D721Med (cell line): ENCODE data around the gene ADAP1.
"Not testable (repeated sequence)": the region's sequence is repeated elsewhere in the genome, so short reads cannot be mapped to it uniquely, and the experiment has no call there.

Source experiments
- DNase-seq: peaks from one replicate; pipeline ENCODE4 v3.0.0; 2011; ENCODE audit warnings: low spot score; ENCODE audit not compliant: insufficient read length
- FAIRE-seq: peaks from 2 replicates; lab custom pipeline; 2011; peaks lifted over from hg19 to GRCh38; lab: Jason Lieb, UNC
- TF ChIP-seq, protein P1 (sequence below): IDR thresholded peaks from 2 replicates; pipeline ENCODE4 v1.5.1; 2012; ENCODE audit warnings: mild to moderate bottlenecking, control low read depth; ENCODE audit not compliant: insufficient read depth; ENCODE audit errors: missing control alignments

The ADAP1 gene, protein sequence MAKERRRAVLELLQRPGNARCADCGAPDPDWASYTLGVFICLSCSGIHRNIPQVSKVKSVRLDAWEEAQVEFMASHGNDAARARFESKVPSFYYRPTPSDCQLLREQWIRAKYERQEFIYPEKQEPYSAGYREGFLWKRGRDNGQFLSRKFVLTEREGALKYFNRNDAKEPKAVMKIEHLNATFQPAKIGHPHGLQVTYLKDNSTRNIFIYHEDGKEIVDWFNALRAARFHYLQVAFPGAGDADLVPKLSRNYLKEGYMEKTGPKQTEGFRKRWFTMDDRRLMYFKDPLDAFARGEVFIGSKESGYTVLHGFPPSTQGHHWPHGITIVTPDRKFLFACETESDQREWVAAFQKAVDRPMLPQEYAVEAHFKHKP

DNA sequence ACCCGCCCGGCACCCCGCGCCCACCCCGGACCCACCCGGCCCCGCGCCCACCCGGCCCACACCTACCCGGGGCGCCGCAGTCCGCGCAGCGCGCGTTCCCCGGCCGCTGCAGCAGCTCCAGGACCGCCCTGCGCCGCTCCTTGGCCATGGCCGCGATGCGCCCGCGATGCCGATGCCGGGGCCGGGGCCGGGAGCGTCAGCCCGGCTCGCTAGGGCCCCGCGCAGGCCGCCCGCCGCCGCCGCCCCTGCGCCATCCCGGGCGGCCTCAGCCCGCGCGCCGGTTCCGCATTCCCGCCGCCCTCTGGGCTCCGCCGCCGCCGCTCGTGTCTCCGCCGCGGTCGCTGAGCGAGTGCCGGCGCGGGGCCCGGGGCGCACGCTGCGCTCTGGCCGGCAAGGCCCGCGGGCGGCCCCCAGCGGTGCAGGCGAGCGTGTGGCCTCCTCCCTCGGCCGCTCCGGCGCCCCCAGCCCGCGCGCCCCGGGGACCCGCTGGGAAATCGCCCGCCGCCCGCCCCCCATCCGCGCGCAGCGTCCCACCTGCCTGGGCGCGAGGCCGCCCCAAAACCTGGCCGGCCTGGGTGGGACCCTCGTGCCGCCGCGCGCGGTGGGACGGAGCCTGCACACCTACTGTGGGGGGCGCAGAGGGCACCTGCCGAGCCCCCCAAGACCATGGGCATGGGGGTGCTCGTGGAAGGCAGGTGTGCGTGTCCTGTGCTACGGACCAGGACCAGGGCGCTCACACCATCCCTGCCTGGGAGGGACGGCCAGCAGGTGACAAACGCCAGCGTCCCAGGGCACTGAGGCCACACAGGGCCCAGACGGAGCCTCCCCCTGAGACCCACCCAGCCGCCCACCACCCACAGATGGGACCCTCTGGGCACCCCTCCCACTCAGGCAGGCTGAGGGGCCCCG, at the start of gene ADAP1:
Gene ADAP1 (minus strand): TSS at position 351 of the 909 bp plus-strand sequence. CDS start 203 bp downstream, at position 148.
- DNase-seq (no peak), FAIRE-seq (no peak)
- TF ChIP-seq, protein P1, sequence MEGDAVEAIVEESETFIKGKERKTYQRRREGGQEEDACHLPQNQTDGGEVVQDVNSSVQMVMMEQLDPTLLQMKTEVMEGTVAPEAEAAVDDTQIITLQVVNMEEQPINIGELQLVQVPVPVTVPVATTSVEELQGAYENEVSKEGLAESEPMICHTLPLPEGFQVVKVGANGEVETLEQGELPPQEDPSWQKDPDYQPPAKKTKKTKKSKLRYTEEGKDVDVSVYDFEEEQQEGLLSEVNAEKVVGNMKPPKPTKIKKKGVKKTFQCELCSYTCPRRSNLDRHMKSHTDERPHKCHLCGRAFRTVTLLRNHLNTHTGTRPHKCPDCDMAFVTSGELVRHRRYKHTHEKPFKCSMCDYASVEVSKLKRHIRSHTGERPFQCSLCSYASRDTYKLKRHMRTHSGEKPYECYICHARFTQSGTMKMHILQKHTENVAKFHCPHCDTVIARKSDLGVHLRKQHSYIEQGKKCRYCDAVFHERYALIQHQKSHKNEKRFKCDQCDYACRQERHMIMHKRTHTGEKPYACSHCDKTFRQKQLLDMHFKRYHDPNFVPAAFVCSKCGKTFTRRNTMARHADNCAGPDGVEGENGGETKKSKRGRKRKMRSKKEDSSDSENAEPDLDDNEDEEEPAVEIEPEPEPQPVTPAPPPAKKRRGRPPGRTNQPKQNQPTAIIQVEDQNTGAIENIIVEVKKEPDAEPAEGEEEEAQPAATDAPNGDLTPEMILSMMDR, result peak; percentile 18

DNA sequence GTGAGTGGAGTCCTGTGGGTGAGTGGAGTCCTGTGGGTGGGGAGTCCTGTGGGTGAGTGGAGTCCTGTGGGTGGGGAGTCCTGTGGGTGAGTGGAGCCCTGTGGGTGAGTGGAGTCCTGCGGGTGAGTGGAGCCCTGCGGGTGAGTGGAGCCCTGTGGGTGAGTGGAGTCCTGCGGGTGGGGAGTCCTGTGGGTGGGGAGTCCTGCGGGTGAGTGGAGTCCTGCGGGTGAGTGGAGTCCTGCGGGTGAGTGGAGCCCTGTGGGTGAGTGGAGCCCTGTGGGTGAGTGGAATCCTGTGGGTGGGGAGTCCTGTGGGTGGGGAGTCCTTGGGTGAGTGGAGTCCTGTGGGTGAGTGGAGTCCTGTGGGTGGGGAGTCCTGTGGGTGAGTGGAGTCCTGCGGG, 48.0 kb upstream of the ADAP1 start:
- FAIRE-seq, result not testable (repeated sequence)

DNA sequence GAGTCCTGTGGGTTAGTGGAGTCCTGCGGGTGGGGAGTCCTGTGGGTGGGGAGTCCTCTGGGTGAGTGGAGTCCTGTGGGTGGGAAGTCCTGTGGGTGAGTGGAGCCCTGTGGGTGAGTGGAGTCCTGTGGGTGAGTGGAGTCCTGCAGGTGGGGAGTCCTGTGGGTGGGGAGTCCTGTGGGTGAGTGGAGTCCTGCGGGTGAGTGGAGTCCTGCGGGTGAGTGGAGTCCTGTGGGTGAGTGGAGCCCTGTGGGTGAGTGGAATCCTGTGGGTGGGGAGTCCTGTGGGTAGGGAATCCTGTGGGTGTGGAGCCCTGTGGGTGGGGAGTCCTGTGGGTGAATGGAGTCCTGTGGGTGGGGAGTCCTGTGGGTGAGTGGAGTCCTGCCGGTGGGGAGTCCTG, 47.5 kb upstream of the ADAP1 start:
- DNase-seq, FAIRE-seq: not testable (repeated sequence)

More for the DNA sequence above, 48.0 kb upstream of the ADAP1 start:
- not testable (repeated sequence) for DNase-seq

DNA sequence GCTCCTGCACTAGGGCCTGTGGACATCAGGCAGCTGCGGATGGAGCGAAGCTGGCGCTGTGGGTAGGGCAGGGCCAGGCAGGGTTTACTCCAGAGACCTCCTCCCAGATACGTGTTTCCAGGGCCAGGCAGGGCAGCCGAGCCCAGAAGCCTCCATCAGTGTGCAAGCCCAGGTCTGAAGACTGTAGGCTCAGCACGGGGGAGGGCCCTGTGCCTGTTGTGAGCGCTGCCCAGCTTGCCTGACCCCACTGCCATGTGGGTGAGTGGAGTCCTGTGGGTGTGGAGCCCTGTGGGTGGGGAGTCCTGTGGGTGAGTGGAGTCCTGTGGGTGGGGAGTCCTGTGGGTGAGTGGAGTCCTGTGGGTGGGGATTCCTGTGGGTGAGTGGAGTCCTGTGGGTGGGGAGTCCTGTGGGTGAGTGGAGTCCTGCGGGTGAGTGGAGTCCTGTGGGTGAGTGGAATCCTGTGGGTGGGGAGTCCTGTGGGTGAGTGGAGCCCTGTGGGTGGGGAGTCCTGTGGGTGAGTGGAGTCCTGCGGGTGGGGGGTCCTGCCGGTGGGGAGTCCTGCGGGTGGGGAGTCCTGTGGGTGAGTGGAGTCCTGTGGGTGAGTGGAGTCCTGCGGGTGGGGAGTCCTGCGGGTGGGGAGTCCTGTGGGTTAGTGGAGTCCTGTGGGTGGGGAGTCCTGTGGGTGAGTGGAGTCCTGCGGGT, 46.7 kb upstream of the ADAP1 start:
- FAIRE-seq, DNase-seq: not testable (repeated sequence)

DNA sequence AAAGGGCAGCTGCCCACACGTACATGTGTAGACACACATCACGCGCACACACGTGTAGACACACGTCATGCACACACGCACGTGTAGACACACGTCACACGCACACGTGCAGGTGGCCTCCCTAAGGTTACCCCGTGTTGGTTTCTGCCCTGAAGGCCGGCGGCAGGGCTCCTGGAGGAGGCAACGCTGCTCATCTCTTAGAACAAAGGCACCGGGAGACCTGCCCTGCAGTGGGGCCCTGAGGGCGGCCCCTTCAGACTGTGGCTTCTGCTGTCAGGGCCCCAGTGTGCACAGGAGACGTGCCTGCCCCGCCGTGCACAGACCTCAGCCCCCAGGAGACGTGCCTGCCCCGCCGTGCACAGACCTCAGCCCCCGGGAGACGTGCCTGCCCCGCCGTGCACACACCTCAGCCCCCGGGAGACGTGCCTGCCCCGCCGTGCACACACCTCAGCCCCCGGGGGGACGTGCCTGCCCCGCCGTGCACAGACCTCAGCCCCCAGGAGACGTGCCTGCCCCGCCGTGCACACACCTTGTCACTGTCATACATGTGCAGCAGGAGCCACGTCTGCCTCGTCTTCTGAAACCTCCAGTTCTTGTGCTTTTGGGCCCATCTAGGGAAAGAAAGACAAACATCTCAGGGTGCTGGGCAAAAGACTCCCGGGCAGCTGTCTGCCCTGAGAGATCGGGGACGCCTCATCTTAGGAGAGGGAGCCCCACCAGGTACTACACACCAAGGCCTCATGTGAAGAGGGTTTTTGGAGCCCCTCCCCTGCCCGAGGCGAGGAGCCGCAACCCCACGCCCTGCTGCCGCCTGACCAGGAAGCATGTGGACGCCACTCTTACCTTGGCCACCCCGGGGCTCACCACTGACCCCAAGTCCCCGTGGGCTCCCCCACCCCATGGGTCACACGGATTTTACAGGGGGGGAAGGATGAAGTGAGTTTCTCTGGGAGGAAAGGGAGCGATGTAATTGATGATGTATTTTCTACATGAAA, 45.8 kb upstream of the ADAP1 start:
- DNase-seq, result no peak
- FAIRE-seq, result no peak

DNA sequence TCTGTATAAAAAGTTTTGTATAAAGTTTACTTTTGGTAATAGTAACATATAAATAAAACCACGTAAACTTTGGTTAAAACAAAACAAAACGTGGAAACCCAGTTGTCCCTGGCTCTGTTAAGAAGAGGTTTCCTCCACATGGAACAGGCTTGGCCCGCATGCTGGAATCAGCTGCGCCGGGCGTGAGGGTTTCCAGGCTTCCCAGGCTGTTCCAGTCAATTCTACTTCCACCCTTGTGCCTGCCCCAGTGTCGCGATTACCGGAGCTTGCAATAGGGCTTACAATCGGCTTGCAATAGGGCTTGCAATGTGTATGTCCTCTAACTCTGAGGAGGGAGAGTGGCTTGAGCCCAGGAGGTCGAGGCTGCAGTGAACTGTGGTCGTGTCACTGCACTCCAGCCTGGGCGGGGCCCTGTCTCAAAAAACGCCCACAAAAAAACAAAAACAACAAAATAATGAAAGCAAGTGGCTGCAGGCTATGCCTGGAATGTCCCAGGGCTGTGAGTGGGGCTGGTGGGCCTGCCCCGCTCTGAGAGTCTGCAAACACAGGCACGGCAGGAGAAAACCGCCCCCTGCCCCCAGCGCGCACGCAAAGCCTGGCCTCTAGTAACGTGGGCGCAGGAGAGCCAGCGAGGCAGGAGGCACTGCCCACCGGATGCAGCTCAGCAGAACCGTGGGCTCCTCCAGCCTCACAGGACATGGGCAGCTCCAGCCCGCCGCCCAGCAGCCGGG, 44.8 kb upstream of the ADAP1 start:
- DNase-seq, result no peak
- FAIRE-seq, result no peak
- TF ChIP-seq, protein P1, result no peak

More for the DNA sequence above, 45.8 kb upstream of the ADAP1 start:
- TF ChIP-seq, protein P1, result no peak

DNA sequence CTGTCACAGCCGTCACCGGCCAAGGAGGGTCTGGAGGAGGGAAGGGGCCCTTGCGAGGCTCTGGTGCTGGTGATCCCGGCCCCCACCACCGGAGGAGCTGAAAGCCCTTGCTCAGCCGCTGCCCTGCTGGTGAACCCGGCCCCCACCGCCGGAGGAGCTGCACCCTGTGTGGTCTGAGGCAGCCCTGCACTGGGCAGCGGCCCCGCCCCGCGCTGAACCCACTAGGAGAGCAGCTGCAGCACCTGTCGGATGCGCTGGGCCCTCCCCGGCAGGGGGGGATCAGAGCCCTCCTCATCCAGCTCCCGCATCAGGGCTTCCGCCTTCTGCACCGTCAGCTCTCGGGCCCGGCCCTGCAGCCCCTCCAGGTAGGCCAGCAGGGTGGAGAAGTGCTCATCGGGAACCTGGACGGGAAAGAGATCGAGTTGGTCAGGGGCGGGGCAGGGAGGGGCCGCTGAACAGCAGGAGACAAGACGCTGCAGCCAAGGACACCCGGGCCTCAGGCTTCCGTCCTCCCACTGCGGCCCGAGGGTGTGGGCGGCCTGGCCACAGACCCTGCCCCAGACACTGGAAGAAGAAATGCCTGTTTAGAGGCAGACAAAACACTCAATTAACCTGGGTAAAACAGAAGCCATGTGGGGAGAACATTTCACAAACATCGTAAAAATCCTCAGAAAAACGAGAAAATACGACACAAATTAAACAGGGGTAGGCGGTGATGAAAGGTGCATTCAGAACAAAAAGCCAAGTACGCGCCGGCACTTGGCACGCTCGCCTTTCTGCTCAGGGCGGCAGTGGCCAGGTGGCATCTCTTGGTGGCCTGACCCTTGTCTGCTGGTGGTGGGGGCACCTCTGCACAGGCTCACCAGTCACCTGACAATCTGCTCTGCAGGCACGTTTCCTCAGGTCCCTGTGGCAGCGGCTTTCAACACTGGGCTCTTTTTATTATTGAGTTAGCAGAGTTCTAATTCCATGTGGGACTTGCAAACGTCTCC, 43.2 kb upstream of the ADAP1 start:
- TF ChIP-seq, protein P1, result no peak
- no peak for DNase-seq
- FAIRE-seq, result no peak
